Measurements from ENCODE around the gene SEMA4D. TPM values are rescaled to one million over a fixed set of nuclear protein-coding genes. Genes with fewer than 3 reads are reported as not detected.

SEMA4D gene, protein sequence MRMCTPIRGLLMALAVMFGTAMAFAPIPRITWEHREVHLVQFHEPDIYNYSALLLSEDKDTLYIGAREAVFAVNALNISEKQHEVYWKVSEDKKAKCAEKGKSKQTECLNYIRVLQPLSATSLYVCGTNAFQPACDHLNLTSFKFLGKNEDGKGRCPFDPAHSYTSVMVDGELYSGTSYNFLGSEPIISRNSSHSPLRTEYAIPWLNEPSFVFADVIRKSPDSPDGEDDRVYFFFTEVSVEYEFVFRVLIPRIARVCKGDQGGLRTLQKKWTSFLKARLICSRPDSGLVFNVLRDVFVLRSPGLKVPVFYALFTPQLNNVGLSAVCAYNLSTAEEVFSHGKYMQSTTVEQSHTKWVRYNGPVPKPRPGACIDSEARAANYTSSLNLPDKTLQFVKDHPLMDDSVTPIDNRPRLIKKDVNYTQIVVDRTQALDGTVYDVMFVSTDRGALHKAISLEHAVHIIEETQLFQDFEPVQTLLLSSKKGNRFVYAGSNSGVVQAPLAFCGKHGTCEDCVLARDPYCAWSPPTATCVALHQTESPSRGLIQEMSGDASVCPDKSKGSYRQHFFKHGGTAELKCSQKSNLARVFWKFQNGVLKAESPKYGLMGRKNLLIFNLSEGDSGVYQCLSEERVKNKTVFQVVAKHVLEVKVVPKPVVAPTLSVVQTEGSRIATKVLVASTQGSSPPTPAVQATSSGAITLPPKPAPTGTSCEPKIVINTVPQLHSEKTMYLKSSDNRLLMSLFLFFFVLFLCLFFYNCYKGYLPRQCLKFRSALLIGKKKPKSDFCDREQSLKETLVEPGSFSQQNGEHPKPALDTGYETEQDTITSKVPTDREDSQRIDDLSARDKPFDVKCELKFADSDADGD
- 10 to 100 TPM; 23.6 to 77.0 (median 41.3) TPM for total RNA-seq

DNA sequence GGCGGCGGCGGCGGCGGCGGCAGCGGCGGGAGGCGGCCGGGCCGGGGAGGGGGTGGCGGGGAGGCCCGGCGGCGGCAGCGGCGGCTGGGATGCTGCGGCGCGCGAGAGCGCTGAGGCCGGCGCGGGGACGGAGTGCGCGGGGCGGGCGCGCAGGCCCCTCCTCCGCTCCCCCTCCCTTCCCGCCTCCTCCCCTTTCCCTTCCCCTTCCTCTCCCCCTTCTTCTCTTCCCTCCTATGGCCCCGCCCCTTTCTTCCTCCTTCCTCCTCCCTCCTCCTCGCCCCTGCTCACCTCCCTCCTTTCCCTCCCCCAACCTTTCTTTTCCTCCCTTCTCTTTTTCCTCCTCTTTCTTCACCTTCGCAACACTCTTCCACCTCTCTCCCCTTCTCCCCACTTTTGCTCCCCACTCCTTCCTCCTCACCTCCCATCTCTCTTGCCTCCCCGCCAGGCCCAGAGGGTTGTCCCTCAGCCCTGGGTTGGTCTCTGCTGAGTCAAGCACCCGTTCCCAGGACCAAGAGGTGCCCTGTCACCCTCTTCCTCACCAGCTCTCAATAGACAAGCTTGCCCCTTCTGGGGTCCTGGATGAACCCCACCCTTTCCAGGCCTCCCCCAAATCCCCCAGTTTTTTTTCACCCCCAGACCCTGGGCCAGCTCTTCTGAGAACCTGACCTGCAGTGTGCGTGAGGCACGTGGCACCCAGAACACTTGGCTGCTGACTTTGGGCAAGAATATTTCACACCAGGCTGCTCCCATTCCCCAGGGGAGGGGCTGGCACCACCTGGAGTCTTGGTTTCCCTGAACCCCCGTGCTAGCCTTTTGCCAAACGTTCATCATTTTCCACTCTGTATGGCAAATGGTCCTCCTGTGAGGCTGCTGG is at the start of gene SEMA4D:
Gene SEMA4D (minus strand): TSS at position 136 of the 874 bp plus-strand sequence. CDS start 92,657 bp downstream, outside the sequence.
- Histone ChIP-seq H3K27ac (peak within 1 kb of the TSS; percentile 85 to 96 (median 90)), H3K27me3 (no peaks in the 10 kb centered on the region), H3K9me3 (no peaks in the 10 kb centered on the region), H3K4me3 (peak within 1 kb of the TSS; percentile 66 to 92 (median 78)), H3K4me1 (peaks cover 25 to 37% of the 10 kb centered on the region in 2 donors), H3K36me3 (no peaks in the 10 kb centered on the region)
- peak; percentile 78 to 84 for ATAC-seq
- in situ Hi-C loops (cut with MboI; ENCODE audit: low sequenced_read_pairs in 4 of 4) = no loop called here
- TF ChIP-seq CTCF (IDR thresholded peaks at IDR 0.05 in 4 of 5, conservative IDR thresholded peaks at IDR 0.05 in 1 of 5) (no peak), POLR2A (IDR thresholded peaks at IDR 0.05) (peak; percentile 7 to 47)
- peak; percentile 76 to 79 for DNase-seq
- intact Hi-C loops (cut with DNase I; ENCODE audit: low total_unique reads) = loop anchor here (2.0 to 10.0 kb wide), 4 partner anchors 83 to 607 kb away; partner anchors contain the start of gene CKS2

- Histone ChIP-seq H3K9me3 (no peaks in the 10 kb centered on the region), H3K4me1 (no peaks in the 10 kb centered on the region), H3K27me3 (no peaks in the 10 kb centered on the region), H3K4me3 (no peak overlapping the region), H3K36me3 (no peaks in the 10 kb centered on the region), H3K27ac (no peak overlapping the region)
- no peak for TF ChIP-seq POLR2A (IDR thresholded peaks at IDR 0.05)
- TF ChIP-seq CTCF (IDR thresholded peaks at IDR 0.05 in 4 of 5, conservative IDR thresholded peaks at IDR 0.05 in 1 of 5) = no peak
- ATAC-seq = no peak
- in situ Hi-C loops (cut with MboI; ENCODE audit: low sequenced_read_pairs in 4 of 4) = loop anchor here in 1 of 4 donors (10.0 to 25.0 kb wide), 2 partner anchors 62 to 135 kb away; no protein-coding TSS in a partner anchor
- DNase-seq = no peak
- intact Hi-C loops (cut with DNase I; ENCODE audit: low total_unique reads) = loop anchor here (5.0 kb wide), 3 partner anchors 35 to 135 kb away; no protein-coding TSS in a partner anchor
Measured at GRCh38 chr9:89547000-89547399, 49.1 kb upstream of the SEMA4D start.

DNA sequence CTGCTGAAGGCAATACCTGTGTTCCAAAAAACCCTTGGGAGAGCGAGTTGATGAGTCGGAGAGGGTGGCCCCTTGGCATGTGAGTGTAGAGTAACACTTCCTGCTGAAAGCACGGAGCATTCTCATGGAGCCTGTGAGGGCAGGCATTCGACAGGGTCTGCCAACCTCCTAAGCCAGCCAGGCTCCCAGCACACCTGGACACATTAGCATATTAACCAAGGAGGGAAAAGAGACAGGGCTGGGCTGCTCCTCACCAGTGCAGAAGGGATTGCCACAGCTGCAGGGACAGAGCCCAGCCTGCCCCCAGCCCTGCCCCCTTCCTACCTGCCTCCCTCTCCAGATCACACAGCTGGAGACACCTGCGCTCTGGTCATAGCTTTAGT is 46.4 kb upstream of the SEMA4D start:
- no peaks in the 10 kb centered on the region for H3K27me3 ChIP-seq
- no peaks in the 10 kb centered on the region for H3K9me3 ChIP-seq
- intact Hi-C loops (cut with DNase I; ENCODE audit: low total_unique reads) = no loop called here
- no peaks in the 10 kb centered on the region for H3K4me1 ChIP-seq
- no peak overlapping the region for H3K27ac ChIP-seq
- TF ChIP-seq POLR2A (IDR thresholded peaks at IDR 0.05) = no peak
- TF ChIP-seq CTCF (IDR thresholded peaks at IDR 0.05 in 4 of 5, conservative IDR thresholded peaks at IDR 0.05 in 1 of 5) = no peak
- no peak for DNase-seq
- no peaks in the 10 kb centered on the region for H3K36me3 ChIP-seq
- no peak overlapping the region for H3K4me3 ChIP-seq
- ATAC-seq = no peak
- in situ Hi-C loops (cut with MboI; ENCODE audit: low sequenced_read_pairs in 4 of 4) = loop anchor here in 1 of 4 donors (10.0 to 25.0 kb wide), 2 partner anchors 59 to 132 kb away; no protein-coding TSS in a partner anchor

All from gastrocnemius medialis (tissue), 4 donors.